OCI-LY3 (cell line): Measurements from ENCODE around the gene SAMSN1.

ENCODE experiments used
- CTCF ChIP-seq: fragments of 200-600, 300-600 bp; sonication (generic); IDR thresholded peaks from 2 replicates; pipeline ENCODE4 v1.5.1; 2014; ENCODE audit warnings: antibody characterized with exemption, low read length, low read depth
- EZH2phosphoT487 ChIP-seq: fragments of 200-600 bp; shearing (Covaris generic); IDR thresholded peaks from 2 replicates; pipeline ENCODE4 v1.6.1; 2018; ENCODE audit warnings: antibody characterized with exemption, mixed run types, low read depth

- TF ChIP-seq CTCF (no peak), EZH2phosphoT487 (no peak)
Measured at GRCh38 chr21:14474995-14475394, 71.1 kb downstream of the SAMSN1 start.
